Suprapubic skin (tissue), 4 donors: Measurements from ENCODE around the gene KATNA1. TPM values are rescaled to one million over a fixed set of nuclear protein-coding genes. Genes with fewer than 3 reads are reported as not detected.

Source experiments
- DNase-seq, 2 donors: peaks; one replicate each; pipeline ENCODE4 v3.0.0-alpha.2; 2019; ENCODE audit warnings: low spot score in 2 of 2
- H3K27ac ChIP-seq: fragments of 200-600 bp; sonication (generic); one replicate; pipeline ENCODE4 v1.5.1; 2019
- H3K27me3 ChIP-seq: fragments of 200-600 bp; sonication (generic); one replicate; pipeline ENCODE4 v1.5.1; 2019
- H3K36me3 ChIP-seq: fragments of 200-600 bp; sonication (generic); one replicate; pipeline ENCODE4 v1.5.1; 2019
- H3K4me1 ChIP-seq: fragments of 200-600 bp; sonication (generic); one replicate; pipeline ENCODE4 v1.5.1; 2019
- H3K4me3 ChIP-seq: fragments of 200-600 bp; sonication (generic); one replicate; pipeline ENCODE4 v1.5.1; 2019; ENCODE audit warnings: mild to moderate bottlenecking
- H3K9me3 ChIP-seq: fragments of 200-600 bp; sonication (generic); one replicate; pipeline ENCODE4 v1.5.1; 2019
- CTCF ChIP-seq, 2 donors: fragments of 200-600 bp in 1 of 2; fragments of 450-650 bp in 1 of 2; sonication (generic) in 1 of 2; IDR thresholded peaks; one replicate each; pipeline ENCODE4 v1.5.1; 2016 to 2019; ENCODE audit warnings: antibody characterized with exemption in 2 of 2, mild to moderate bottlenecking in 1 of 2, moderate library complexity in 1 of 2
- EP300 ChIP-seq: sonication (generic); formaldehyde crosslinking; IDR thresholded peaks from one replicate; pipeline ENCODE4 v1.6.1; 2017; ENCODE audit warnings: antibody characterized with exemption
- POLR2A ChIP-seq, 2 donors: fragments of 450-650 bp; IDR thresholded peaks; one replicate each; pipeline ENCODE4 v1.6.1; 2017; ENCODE audit warnings: antibody characterized with exemption in 2 of 2, mild to moderate bottlenecking in 2 of 2, moderate library complexity in 2 of 2
- POLR2AphosphoS5 ChIP-seq, 3 donors: sonication (generic); formaldehyde crosslinking; IDR thresholded peaks; one replicate each; pipeline ENCODE4 v1.6.1; 2017; ENCODE audit warnings: antibody characterized with exemption in 3 of 3
- WGBS: methylation state at CpG from one replicate; pipeline ENCODE4 v1.1.5; 2018; 5-methylcytosine and 5-hydroxymethylcytosine counted together
- total RNA-seq, 4 donors: library from RNA; depleted of rRNA; stranded (reverse); fragments of >200 nt; gene quantifications; one replicate each; pipeline ENCODE4 v1.1.0, GENCODE V29; 2016

The KATNA1 gene
- total RNA-seq, 4 donors from 2014 or later: 11.7 to 34.4 (median 16.7) TPM

GRCh38 chr6:149634315-149634714, 14.2 kb downstream of the KATNA1 start:
- Histone ChIP-seq H3K36me3 (peaks cover 31% of the 10 kb centered on the region), H3K9me3 (no peaks in the 10 kb centered on the region), H3K27me3 (no peaks in the 10 kb centered on the region), H3K4me1 (no peaks in the 10 kb centered on the region), H3K4me3 (no peak overlapping the region), H3K27ac (no peak overlapping the region)
- TF ChIP-seq POLR2AphosphoS5 (IDR thresholded peaks at IDR 0.05): no peak
- no peak for TF ChIP-seq EP300
- no peak for TF ChIP-seq POLR2A (IDR thresholded peaks at IDR 0.05)
- no peak for TF ChIP-seq CTCF (IDR thresholded peaks at IDR 0.05)
- 92% methylated on average over 1 of the region's 1 CpG for WGBS
- no peak for DNase-seq

- H3K36me3 ChIP-seq: peaks cover 31% of the 10 kb centered on the region
- DNase-seq: no peak
- no peak overlapping the region for H3K4me3 ChIP-seq
- no peak overlapping the region for H3K27ac ChIP-seq
- TF ChIP-seq POLR2AphosphoS5 (IDR thresholded peaks at IDR 0.05): no peak
- no peak for TF ChIP-seq POLR2A (IDR thresholded peaks at IDR 0.05)
- no peak for TF ChIP-seq EP300
- WGBS: 91% methylated on average over 4 of the region's 4 CpGs
- no peaks in the 10 kb centered on the region for H3K27me3 ChIP-seq
- no peaks in the 10 kb centered on the region for H3K4me1 ChIP-seq
- no peaks in the 10 kb centered on the region for H3K9me3 ChIP-seq
Measured at GRCh38 chr6:149628875-149629510, 19.5 kb downstream of the KATNA1 start.

- TF ChIP-seq CTCF (IDR thresholded peaks at IDR 0.05): no peak
- TF ChIP-seq POLR2A (IDR thresholded peaks at IDR 0.05): no peak
- TF ChIP-seq POLR2AphosphoS5 (IDR thresholded peaks at IDR 0.05): no peak
- no peak for TF ChIP-seq EP300
- H3K36me3 ChIP-seq: peaks cover 34% of the 10 kb centered on the region
- no peak for DNase-seq
- no peaks in the 10 kb centered on the region for H3K27me3 ChIP-seq
- H3K4me3 ChIP-seq: no peak overlapping the region
- no peaks in the 10 kb centered on the region for H3K9me3 ChIP-seq
- no peak overlapping the region for H3K27ac ChIP-seq
- no peaks in the 10 kb centered on the region for H3K4me1 ChIP-seq
Measured at GRCh38 chr6:149627672-149628071, 20.8 kb downstream of the KATNA1 start.

- 67% methylated on average over 5 of the region's 5 CpGs for WGBS
- Histone ChIP-seq H3K4me3 (no peak overlapping the region), H3K9me3 (peaks cover 3% of the 10 kb centered on the region), H3K4me1 (no peaks in the 10 kb centered on the region), H3K27ac (no peak overlapping the region), H3K36me3 (peaks cover 30% of the 10 kb centered on the region), H3K27me3 (no peaks in the 10 kb centered on the region)
- TF ChIP-seq POLR2A (IDR thresholded peaks at IDR 0.05) (no peak), POLR2AphosphoS5 (IDR thresholded peaks at IDR 0.05) (no peak), CTCF (IDR thresholded peaks at IDR 0.05) (no peak), EP300 (no peak)
- no peak for DNase-seq
Measured at GRCh38 chr6:149615805-149616204, 32.7 kb downstream of the KATNA1 start.

- no peaks in the 10 kb centered on the region for H3K4me1 ChIP-seq
- H3K9me3 ChIP-seq: peaks cover 3% of the 10 kb centered on the region
- WGBS: 73% methylated on average over 4 of the region's 4 CpGs
- H3K27me3 ChIP-seq: no peaks in the 10 kb centered on the region
- no peak for DNase-seq
- no peak overlapping the region for H3K4me3 ChIP-seq
- no peak for TF ChIP-seq CTCF (IDR thresholded peaks at IDR 0.05)
- no peak for TF ChIP-seq EP300
- no peak for TF ChIP-seq POLR2A (IDR thresholded peaks at IDR 0.05)
- no peak for TF ChIP-seq POLR2AphosphoS5 (IDR thresholded peaks at IDR 0.05)
- H3K36me3 ChIP-seq: peaks cover 18% of the 10 kb centered on the region
- no peak overlapping the region for H3K27ac ChIP-seq
Measured at GRCh38 chr6:149614337-149614736, 34.2 kb downstream of the KATNA1 start.
